ENCODE results near the gene PRR30.

Gene PRR30

GRCh38 chr2:27095427-27095744 is 43.8 kb downstream of the PRR30 start:
- WGBS, 2 experiments (ENCODE audit: insufficient coverage in 2 of 2) = 90 to 100% methylated on average over 2 of the region's 2 CpGs
- no peaks in the 10 kb centered on the region for H3K36me3 ChIP-seq (ENCODE audit: control insufficient read depth, insufficient read depth, low read length)
- H3K27ac ChIP-seq (ENCODE audit: low read depth, low read length, severe bottlenecking) = no peak overlapping the region
- no peak overlapping the region for H3K4me3 ChIP-seq (ENCODE audit: extremely low read depth, insufficient read depth, low read length, poor library complexity, severe bottlenecking)
- H3K9me3 ChIP-seq (ENCODE audit: control insufficient read depth, low read length) = no peaks in the 10 kb centered on the region
- H3K4me1 ChIP-seq (ENCODE audit: control insufficient read depth, insufficient read depth, low read length, poor library complexity, severe bottlenecking) = peaks cover 9% of the 10 kb centered on the region

- Histone ChIP-seq H3K36me3 (ENCODE audit: control insufficient read depth, insufficient read depth, low read length) (no peaks in the 10 kb centered on the region), H3K4me1 (ENCODE audit: control insufficient read depth, insufficient read depth, low read length, poor library complexity, severe bottlenecking) (peaks cover 9% of the 10 kb centered on the region), H3K9me3 (ENCODE audit: control insufficient read depth, low read length) (no peaks in the 10 kb centered on the region), H3K27ac (ENCODE audit: low read depth, low read length, severe bottlenecking) (no peak overlapping the region), H3K4me3 (ENCODE audit: extremely low read depth, insufficient read depth, low read length, poor library complexity, severe bottlenecking) (no peak overlapping the region)
- 92 to 93% methylated on average over 22 to 24 of the region's 24 CpGs for WGBS, 2 experiments (ENCODE audit: insufficient coverage in 2 of 2)
Observed at GRCh38 chr2:27094353-27094984, 44.7 kb downstream of the PRR30 start.

- H3K9me3 ChIP-seq (ENCODE audit: control insufficient read depth, low read length) = no peaks in the 10 kb centered on the region
- H3K36me3 ChIP-seq (ENCODE audit: control insufficient read depth, insufficient read depth, low read length) = no peaks in the 10 kb centered on the region
- 89 to 94% methylated on average over 5 of the region's 6 CpGs for WGBS, 2 experiments (ENCODE audit: insufficient coverage in 2 of 2)
- no peak overlapping the region for H3K4me3 ChIP-seq (ENCODE audit: extremely low read depth, insufficient read depth, low read length, poor library complexity, severe bottlenecking)
- H3K27ac ChIP-seq (ENCODE audit: low read depth, low read length, severe bottlenecking) = no peak overlapping the region
- peaks cover 9% of the 10 kb centered on the region for H3K4me1 ChIP-seq (ENCODE audit: control insufficient read depth, insufficient read depth, low read length, poor library complexity, severe bottlenecking)
Observed at GRCh38 chr2:27093430-27094352, 45.5 kb downstream of the PRR30 start.

DNA sequence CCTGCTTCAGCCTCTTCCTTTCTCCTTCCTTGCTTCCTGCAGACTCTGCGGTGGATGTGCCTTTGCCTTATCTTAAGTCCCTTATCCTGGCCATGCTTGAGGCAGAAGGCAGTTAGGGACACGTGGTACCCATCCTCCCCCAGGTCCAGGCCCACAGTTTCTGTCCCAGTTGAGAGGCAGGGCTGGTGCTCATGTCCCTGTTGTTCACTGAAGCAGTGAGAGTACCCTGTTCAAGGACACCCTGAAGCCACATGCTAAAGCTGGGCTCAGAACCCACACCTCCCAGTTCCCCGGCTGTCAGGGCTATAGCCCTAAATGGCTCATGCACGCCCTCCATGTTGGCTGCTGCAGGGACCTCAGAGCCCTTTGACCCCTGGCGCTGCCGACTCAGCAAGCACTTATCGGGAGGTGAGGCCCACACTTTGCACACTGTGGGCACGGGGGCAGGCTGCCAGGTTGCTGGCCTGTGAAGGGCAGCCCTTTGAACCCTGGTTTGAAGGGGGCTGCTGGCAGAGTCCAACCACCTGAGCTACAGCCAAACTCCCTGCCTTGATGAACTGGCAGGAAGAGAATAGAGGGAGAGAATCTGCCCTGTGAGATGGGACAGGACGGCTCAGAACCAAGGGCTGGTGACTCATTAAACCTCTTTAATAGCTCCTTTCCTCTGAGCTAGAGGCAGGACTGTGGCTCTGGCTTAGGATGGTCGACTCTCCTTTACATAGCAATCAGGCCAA is 46.3 kb downstream of the PRR30 start:
- H3K9me3 ChIP-seq (ENCODE audit: control insufficient read depth, low read length) = no peaks in the 10 kb centered on the region
- 87 to 90% methylated on average over 9 to 10 of the region's 10 CpGs for WGBS, 2 experiments (ENCODE audit: insufficient coverage in 2 of 2)
- peaks cover 9% of the 10 kb centered on the region for H3K4me1 ChIP-seq (ENCODE audit: control insufficient read depth, insufficient read depth, low read length, poor library complexity, severe bottlenecking)
- no peak overlapping the region for H3K4me3 ChIP-seq (ENCODE audit: extremely low read depth, insufficient read depth, low read length, poor library complexity, severe bottlenecking)
- H3K36me3 ChIP-seq (ENCODE audit: control insufficient read depth, insufficient read depth, low read length) = no peaks in the 10 kb centered on the region
- H3K27ac ChIP-seq (ENCODE audit: low read depth, low read length, severe bottlenecking) = no peak overlapping the region

DNA sequence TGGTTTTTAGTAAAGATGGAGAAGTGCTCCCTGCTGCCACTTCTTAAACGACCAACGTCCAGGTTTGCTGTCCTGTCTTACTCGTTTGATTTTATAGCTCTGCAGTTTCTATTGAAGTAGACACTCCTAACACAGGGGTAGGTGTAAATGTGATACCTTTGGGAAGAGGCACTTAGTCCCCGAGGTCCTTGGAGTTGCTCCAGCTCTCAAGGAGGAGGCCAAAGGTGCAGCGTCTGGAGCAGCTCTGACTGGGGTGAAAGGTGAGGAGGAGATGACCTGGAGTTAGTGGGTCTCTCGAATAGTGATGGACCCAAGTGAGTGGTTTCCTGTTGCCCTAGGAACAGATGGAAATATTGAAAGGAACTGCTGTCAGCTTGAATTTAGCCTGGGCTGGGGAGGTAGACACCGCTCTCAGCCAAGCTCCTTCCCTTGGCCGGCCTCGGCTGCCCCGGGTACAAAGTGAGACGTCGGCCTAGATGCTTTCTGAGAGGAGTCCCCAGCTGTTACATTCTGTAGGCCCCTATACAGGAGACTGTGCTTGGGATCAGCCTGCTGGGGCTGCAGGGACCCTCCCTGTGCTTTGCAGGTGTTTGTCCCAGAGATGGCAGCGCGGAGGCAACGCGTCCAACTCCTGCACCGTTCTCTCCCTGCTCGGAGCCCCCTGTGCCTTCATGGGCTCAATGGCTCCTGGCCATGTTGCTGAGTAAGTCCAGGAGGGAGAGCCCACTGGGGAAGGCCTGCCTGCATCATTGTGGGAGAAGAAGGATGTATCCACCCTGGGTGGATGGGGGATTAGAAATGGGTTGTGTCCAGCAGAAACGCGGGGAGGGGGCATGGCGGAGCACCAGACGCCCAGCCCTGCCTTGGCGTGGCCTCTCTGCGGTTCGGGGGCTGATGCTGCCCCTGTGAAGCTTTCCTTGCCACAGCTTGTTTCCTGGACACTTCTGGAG is 47.2 kb downstream of the PRR30 start:
- WGBS, 2 experiments (ENCODE audit: insufficient coverage in 2 of 2) = 84% methylated on average over 23 to 24 of the region's 25 CpGs

DNA sequence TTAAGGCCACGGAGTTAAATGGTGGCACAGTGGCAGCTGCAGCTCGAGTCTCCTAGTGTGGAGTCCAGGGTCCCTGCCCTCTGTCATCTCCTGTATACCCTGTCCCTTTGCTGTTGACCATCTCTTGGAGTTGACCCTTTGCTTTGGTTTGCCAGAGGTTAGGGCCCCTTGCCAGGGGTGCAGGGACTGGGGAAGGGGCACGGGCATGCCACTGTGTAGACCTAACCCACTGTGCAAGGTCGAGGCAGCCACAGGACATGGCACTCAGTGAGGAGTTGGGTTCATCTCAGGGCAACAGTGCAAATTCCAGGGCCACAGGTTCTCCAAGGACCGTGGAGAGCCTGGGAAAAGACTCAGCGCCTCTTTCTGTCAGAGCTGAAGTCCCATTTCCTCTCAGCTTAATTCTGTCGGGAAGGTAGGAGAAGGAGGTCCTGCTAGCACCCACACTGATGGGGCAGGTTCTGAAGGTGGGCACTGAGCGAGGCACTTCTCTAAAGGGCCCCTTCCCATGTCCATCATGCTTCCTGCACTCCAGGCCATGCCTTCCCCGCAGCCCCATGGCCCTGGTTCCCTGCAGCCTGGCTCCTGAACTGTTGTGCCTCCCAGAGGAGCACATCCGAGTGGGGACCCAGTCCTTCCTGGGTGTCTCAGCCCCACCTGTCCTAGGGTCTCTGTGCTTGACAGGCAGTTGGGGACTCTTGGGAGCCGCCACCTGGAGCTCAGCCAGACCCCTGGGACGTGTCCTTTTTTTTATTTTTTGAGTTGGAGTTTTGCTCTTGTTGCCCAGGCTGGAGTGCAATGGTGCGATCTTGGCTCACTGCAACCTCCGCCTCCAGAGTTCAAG is 49.9 kb downstream of the PRR30 start:
- 92% methylated on average over 13 of the region's 14 CpGs for WGBS, 2 experiments (ENCODE audit: insufficient coverage in 2 of 2)
- no peak overlapping the region for H3K27ac ChIP-seq (ENCODE audit: low read depth, low read length, severe bottlenecking)

More for the DNA sequence above, 47.2 kb downstream of the PRR30 start:
- no peaks in the 10 kb centered on the region for H3K36me3 ChIP-seq (ENCODE audit: control insufficient read depth, insufficient read depth, low read length)
- no peak overlapping the region for H3K27ac ChIP-seq (ENCODE audit: low read depth, low read length, severe bottlenecking)
- H3K4me1 ChIP-seq (ENCODE audit: control insufficient read depth, insufficient read depth, low read length, poor library complexity, severe bottlenecking) = peaks cover 9% of the 10 kb centered on the region
- no peaks in the 10 kb centered on the region for H3K9me3 ChIP-seq (ENCODE audit: control insufficient read depth, low read length)
- no peak overlapping the region for H3K4me3 ChIP-seq (ENCODE audit: extremely low read depth, insufficient read depth, low read length, poor library complexity, severe bottlenecking)

DNA sequence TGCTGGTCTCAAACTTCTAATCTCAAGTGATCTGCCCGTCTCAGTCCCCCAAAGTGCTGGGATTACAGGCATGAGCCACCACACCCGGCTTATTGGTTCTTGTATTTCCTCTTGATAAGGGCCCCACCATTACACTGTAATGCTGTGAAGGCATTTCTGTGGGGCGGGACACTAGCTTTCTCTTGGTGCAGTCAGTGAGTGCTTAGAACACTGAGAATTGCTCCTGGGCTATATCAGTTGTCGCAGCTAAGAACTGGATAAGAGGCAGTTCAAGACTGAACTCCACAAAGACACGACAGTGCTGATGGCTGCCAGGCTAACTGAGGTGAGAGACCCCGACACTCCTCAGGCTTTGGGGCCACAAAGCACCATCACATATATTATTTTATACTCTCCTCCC is 50.6 kb downstream of the PRR30 start:
- 91% methylated on average over 5 of the region's 6 CpGs for WGBS, 2 experiments (ENCODE audit: insufficient coverage in 2 of 2)
- H3K36me3 ChIP-seq (ENCODE audit: control insufficient read depth, insufficient read depth, low read length) = no peaks in the 10 kb centered on the region
- no peak overlapping the region for H3K27ac ChIP-seq (ENCODE audit: low read depth, low read length, severe bottlenecking)
- H3K4me3 ChIP-seq (ENCODE audit: extremely low read depth, insufficient read depth, low read length, poor library complexity, severe bottlenecking) = no peak overlapping the region
- H3K4me1 ChIP-seq (ENCODE audit: control insufficient read depth, insufficient read depth, low read length, poor library complexity, severe bottlenecking) = peaks cover 21% of the 10 kb centered on the region
- no peaks in the 10 kb centered on the region for H3K9me3 ChIP-seq (ENCODE audit: control insufficient read depth, low read length)

More for the DNA sequence above, 49.9 kb downstream of the PRR30 start:
- Histone ChIP-seq H3K4me1 (ENCODE audit: control insufficient read depth, insufficient read depth, low read length, poor library complexity, severe bottlenecking) (peaks cover 15% of the 10 kb centered on the region), H3K36me3 (ENCODE audit: control insufficient read depth, insufficient read depth, low read length) (no peaks in the 10 kb centered on the region), H3K9me3 (ENCODE audit: control insufficient read depth, low read length) (no peaks in the 10 kb centered on the region), H3K4me3 (ENCODE audit: extremely low read depth, insufficient read depth, low read length, poor library complexity, severe bottlenecking) (no peak overlapping the region)

GRCh38 chr2:27087823-27088410 is 51.3 kb downstream of the PRR30 start:
- Histone ChIP-seq H3K27ac (ENCODE audit: low read depth, low read length, severe bottlenecking) (no peak overlapping the region), H3K36me3 (ENCODE audit: control insufficient read depth, insufficient read depth, low read length) (no peaks in the 10 kb centered on the region), H3K9me3 (ENCODE audit: control insufficient read depth, low read length) (no peaks in the 10 kb centered on the region), H3K4me1 (ENCODE audit: control insufficient read depth, insufficient read depth, low read length, poor library complexity, severe bottlenecking) (peaks cover 17% of the 10 kb centered on the region), H3K4me3 (ENCODE audit: extremely low read depth, insufficient read depth, low read length, poor library complexity, severe bottlenecking) (no peak overlapping the region)
- 90 to 100% methylated on average over 3 of the region's 5 CpGs for WGBS, 2 experiments (ENCODE audit: insufficient coverage in 2 of 2)

Measured in mesodermal cell (in vitro differentiated cells).